ENCODE results near the gene MUC20.
"Not testable (repeated sequence)": the region's sequence is repeated elsewhere in the genome, so short reads cannot be mapped to it uniquely, and the experiment has no call there.

MUC20 gene

GRCh38 chr3:195715134-195715533 lies 5.6 kb upstream of the MUC20 start:
- H3K36me3 ChIP-seq = no peaks in the 10 kb centered on the region
- no peak overlapping the region for H3K27ac ChIP-seq
- H3K9me3 ChIP-seq = no peaks in the 10 kb centered on the region
- H3K27me3 ChIP-seq = peaks cover 14% of the 10 kb centered on the region
- no peaks in the 10 kb centered on the region for H3K4me1 ChIP-seq (ENCODE audit: control insufficient read depth in 1 of 2, insufficient read depth in 1 of 2, low read depth in 1 of 2, low read length in 1 of 2)
- H3K4me3 ChIP-seq (ENCODE audit: low read depth in 1 of 2, low read length in 1 of 2) = no peak overlapping the region
- TF ChIP-seq CTCF (IDR thresholded peaks at IDR 0.05) = no peak

- H3K36me3 ChIP-seq = no peaks in the 10 kb centered on the region
- no peak for TF ChIP-seq CTCF (IDR thresholded peaks at IDR 0.05)
- H3K27ac ChIP-seq = no peak overlapping the region
- peaks cover 14% of the 10 kb centered on the region for H3K27me3 ChIP-seq
- H3K4me3 ChIP-seq (ENCODE audit: low read depth in 1 of 2, low read length in 1 of 2) = no peak overlapping the region
- H3K4me1 ChIP-seq (ENCODE audit: control insufficient read depth in 1 of 2, insufficient read depth in 1 of 2, low read depth in 1 of 2, low read length in 1 of 2) = no peaks in the 10 kb centered on the region
- H3K9me3 ChIP-seq = no peaks in the 10 kb centered on the region
Measured at GRCh38 chr3:195715583-195716266, 5.1 kb upstream of the MUC20 start.

- no peaks in the 10 kb centered on the region for H3K36me3 ChIP-seq
Measured at GRCh38 chr3:195717416-195717815, 3.4 kb upstream of the MUC20 start.

GRCh38 chr3:195717852-195718476 lies 2.8 kb upstream of the MUC20 start:
- Histone ChIP-seq H3K9me3 (no peaks in the 10 kb centered on the region), H3K27me3 (peaks cover 14% of the 10 kb centered on the region), H3K36me3 (no peaks in the 10 kb centered on the region), H3K27ac (no peak overlapping the region), H3K4me1 (ENCODE audit: control insufficient read depth in 1 of 2, insufficient read depth in 1 of 2, low read depth in 1 of 2, low read length in 1 of 2) (no peaks in the 10 kb centered on the region), H3K4me3 (ENCODE audit: low read depth in 1 of 2, low read length in 1 of 2) (no peak overlapping the region)
- TF ChIP-seq CTCF (IDR thresholded peaks at IDR 0.05) = no peak

More at GRCh38 chr3:195717416-195717815, 3.4 kb upstream of the MUC20 start:
- no peak overlapping the region for H3K27ac ChIP-seq
- no peaks in the 10 kb centered on the region for H3K9me3 ChIP-seq
- TF ChIP-seq CTCF (IDR thresholded peaks at IDR 0.05) = no peak
- peaks cover 14% of the 10 kb centered on the region for H3K27me3 ChIP-seq
- no peaks in the 10 kb centered on the region for H3K4me1 ChIP-seq (ENCODE audit: control insufficient read depth in 1 of 2, insufficient read depth in 1 of 2, low read depth in 1 of 2, low read length in 1 of 2)
- H3K4me3 ChIP-seq (ENCODE audit: low read depth in 1 of 2, low read length in 1 of 2) = no peak overlapping the region

- no peak for TF ChIP-seq CTCF (IDR thresholded peaks at IDR 0.05)
- Histone ChIP-seq H3K9me3 (no peaks in the 10 kb centered on the region), H3K36me3 (no peaks in the 10 kb centered on the region), H3K4me3 (ENCODE audit: low read depth in 1 of 2, low read length in 1 of 2) (no peak overlapping the region), H3K27me3 (peaks cover 14% of the 10 kb centered on the region), H3K27ac (no peak overlapping the region), H3K4me1 (ENCODE audit: control insufficient read depth in 1 of 2, insufficient read depth in 1 of 2, low read depth in 1 of 2, low read length in 1 of 2) (no peaks in the 10 kb centered on the region)
Measured at GRCh38 chr3:195718477-195718984, 2.2 kb upstream of the MUC20 start.

- not testable (repeated sequence) for H3K27ac ChIP-seq; H3K4me1 ChIP-seq (ENCODE audit: control insufficient read depth in 1 of 2, insufficient read depth in 1 of 2, low read depth in 1 of 2, low read length in 1 of 2); H3K36me3 ChIP-seq; H3K9me3 ChIP-seq; H3K4me3 ChIP-seq (ENCODE audit: low read depth in 1 of 2, low read length in 1 of 2)
- H3K27me3 ChIP-seq = peaks cover 14% of the 10 kb centered on the region
Measured at GRCh38 chr3:195719514-195720254, 1.1 kb upstream of the MUC20 start.

GRCh38 chr3:195722139-195722995 lies 1.6 kb downstream of the MUC20 start:
- not testable (repeated sequence) for H3K4me1 ChIP-seq (ENCODE audit: control insufficient read depth in 1 of 2, insufficient read depth in 1 of 2, low read depth in 1 of 2, low read length in 1 of 2); H3K36me3 ChIP-seq; H3K27ac ChIP-seq; H3K4me3 ChIP-seq (ENCODE audit: low read depth in 1 of 2, low read length in 1 of 2); H3K9me3 ChIP-seq
- peaks cover 13% of the 10 kb centered on the region for H3K27me3 ChIP-seq

- not testable (repeated sequence) for H3K36me3 ChIP-seq; H3K27ac ChIP-seq; H3K4me1 ChIP-seq (ENCODE audit: control insufficient read depth in 1 of 2, insufficient read depth in 1 of 2, low read depth in 1 of 2, low read length in 1 of 2); H3K4me3 ChIP-seq (ENCODE audit: low read depth in 1 of 2, low read length in 1 of 2); H3K9me3 ChIP-seq; H3K27me3 ChIP-seq
Measured at GRCh38 chr3:195722996-195723345, 2.2 kb downstream of the MUC20 start.

All from neutrophil (primary cell).